SK-N-SH treated with all-trans-retinoic acid at 6 μM for 48 hours (cell line): ENCODE results near the gene RUNX3.

Source experiments
- ARNTL ChIP-seq: fragments of 450-650 bp; formaldehyde crosslinking; IDR thresholded peaks from 2 replicates; pipeline ENCODE4 v1.5.0; 2020; ENCODE audit warnings: low read depth, mild to moderate bottlenecking, moderate library complexity, borderline replicate concordance
- CSDC2 ChIP-seq: fragments of 250-450 bp; sonication (Bioruptor Pico); IDR thresholded peaks from 2 replicates; pipeline ENCODE4 v1.5.0; 2020; ENCODE audit warnings: mild to moderate bottlenecking, moderate library complexity
- PPARA ChIP-seq: fragments of 250-450 bp; sonication (Bioruptor Pico); IDR thresholded peaks from 2 replicates; pipeline ENCODE4 v1.5.0; 2020; ENCODE audit warnings: mild to moderate bottlenecking, borderline replicate concordance
- RARB ChIP-seq: fragments of 250-450 bp; sonication (Bioruptor Pico); IDR thresholded peaks from 2 replicates; pipeline ENCODE4 v1.8.0; 2021; ENCODE audit warnings: mild to moderate bottlenecking, moderate library complexity
- TCF4 ChIP-seq: fragments of 250-450 bp; sonication (Bioruptor Pico); IDR thresholded peaks from 2 replicates; pipeline ENCODE4 v1.8.0; 2021; ENCODE audit warnings: mild to moderate bottlenecking, moderate library complexity, borderline replicate concordance
- TOX ChIP-seq: fragments of 250-450 bp; sonication (Bioruptor Pico); IDR thresholded peaks from 2 replicates; pipeline ENCODE4 v1.8.0; 2021; ENCODE audit warnings: mild to moderate bottlenecking, moderate library complexity, borderline replicate concordance
- ZC3H10 ChIP-seq: fragments of 250-450 bp; sonication (Bioruptor Pico); IDR thresholded peaks from 2 replicates; pipeline ENCODE4 v1.5.1; 2021; ENCODE audit warnings: mild to moderate bottlenecking, moderate library complexity
- ZFP3 ChIP-seq: fragments of 250-450 bp; sonication (Bioruptor Pico); IDR thresholded peaks from 2 replicates; pipeline ENCODE4 v1.5.0; 2020; ENCODE audit warnings: mild to moderate bottlenecking, moderate library complexity
- ZFP30 ChIP-seq: fragments of 450-650 bp; formaldehyde crosslinking; IDR thresholded peaks from 2 replicates; pipeline ENCODE4 v1.5.0; 2022; ENCODE audit warnings: mild to moderate bottlenecking, moderate library complexity
- ZNF70 ChIP-seq: fragments of 450-650 bp; formaldehyde crosslinking; IDR thresholded peaks from 2 replicates; pipeline ENCODE4 v1.5.0; 2020; ENCODE audit warnings: mild to moderate bottlenecking, moderate library complexity
- TF ChIP-seq, protein P1 (sequence below): fragments of 250-450 bp; sonication (Bioruptor Pico); IDR thresholded peaks from 2 replicates; pipeline ENCODE4 v1.8.0; 2020; ENCODE audit warnings: mild to moderate bottlenecking, moderate library complexity, borderline replicate concordance

- TF ChIP-seq CSDC2 (CRISPR knock-in tag) (no peak), TCF4 (CRISPR knock-in tag) (no peak), ARNTL (CRISPR knock-in tag) (no peak), ZFP30 (CRISPR knock-in tag) (no peak), RARB (CRISPR knock-in tag) (no peak), PPARA (CRISPR knock-in tag) (no peak), ZFP3 (CRISPR knock-in tag) (no peak), ZC3H10 (CRISPR knock-in tag) (no peak), ZNF70 (CRISPR knock-in tag) (no peak), TOX (no peak)
- TF ChIP-seq, protein P1, sequence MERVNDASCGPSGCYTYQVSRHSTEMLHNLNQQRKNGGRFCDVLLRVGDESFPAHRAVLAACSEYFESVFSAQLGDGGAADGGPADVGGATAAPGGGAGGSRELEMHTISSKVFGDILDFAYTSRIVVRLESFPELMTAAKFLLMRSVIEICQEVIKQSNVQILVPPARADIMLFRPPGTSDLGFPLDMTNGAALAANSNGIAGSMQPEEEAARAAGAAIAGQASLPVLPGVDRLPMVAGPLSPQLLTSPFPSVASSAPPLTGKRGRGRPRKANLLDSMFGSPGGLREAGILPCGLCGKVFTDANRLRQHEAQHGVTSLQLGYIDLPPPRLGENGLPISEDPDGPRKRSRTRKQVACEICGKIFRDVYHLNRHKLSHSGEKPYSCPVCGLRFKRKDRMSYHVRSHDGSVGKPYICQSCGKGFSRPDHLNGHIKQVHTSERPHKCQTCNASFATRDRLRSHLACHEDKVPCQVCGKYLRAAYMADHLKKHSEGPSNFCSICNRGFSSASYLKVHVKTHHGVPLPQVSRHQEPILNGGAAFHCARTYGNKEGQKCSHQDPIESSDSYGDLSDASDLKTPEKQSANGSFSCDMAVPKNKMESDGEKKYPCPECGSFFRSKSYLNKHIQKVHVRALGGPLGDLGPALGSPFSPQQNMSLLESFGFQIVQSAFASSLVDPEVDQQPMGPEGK (CRISPR knock-in tag): no peak
Observed at GRCh38 chr1:24904731-24905354, 25.2 kb downstream of the RUNX3 start.
